Muscle of arm (tissue), 12 donors: Measurements from ENCODE around the gene ELAVL1. TPM values are rescaled to one million over a fixed set of nuclear protein-coding genes. Genes with fewer than 3 reads are reported as not detected.

Source experiments
- DNase-seq: peaks from one replicate; pipeline ENCODE4 v3.0.0-alpha.2; 2013
- polyA plus RNA-seq, 12 donors: library from polyadenylated mRNA; unstranded; fragments of 120-200 nt; gene quantifications; one replicate each; pipeline ENCODE4 v1.2.1, GENCODE V29; 2013; ENCODE audit not compliant: insufficient read length in 12 of 12

Gene ELAVL1
- polyA plus RNA-seq, 12 donors, result 35.9 to 67.7 (median 54.3) TPM; not detected in 1

DNA sequence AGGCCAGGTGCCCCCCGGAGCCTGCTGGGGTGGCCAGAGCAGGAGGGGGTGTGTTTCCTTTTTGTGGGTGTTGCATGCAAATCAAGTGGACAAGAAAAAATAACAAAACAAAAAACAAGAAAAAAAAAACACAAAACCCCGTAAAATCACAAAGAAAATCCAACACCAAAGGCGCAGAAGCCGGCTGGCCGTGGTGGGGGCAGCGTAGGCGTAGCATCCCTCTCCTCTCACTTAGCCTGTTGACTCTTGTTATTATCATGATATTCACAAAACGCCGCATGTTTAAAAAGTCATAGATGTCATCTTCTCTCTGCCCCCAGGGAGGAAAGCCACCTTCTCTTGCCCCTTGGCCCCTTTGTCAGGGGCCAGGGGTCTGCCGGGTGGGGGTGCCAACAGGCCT lies 91.8 kb downstream of the ELAVL1 start:
- DNase-seq, result no peak

DNA sequence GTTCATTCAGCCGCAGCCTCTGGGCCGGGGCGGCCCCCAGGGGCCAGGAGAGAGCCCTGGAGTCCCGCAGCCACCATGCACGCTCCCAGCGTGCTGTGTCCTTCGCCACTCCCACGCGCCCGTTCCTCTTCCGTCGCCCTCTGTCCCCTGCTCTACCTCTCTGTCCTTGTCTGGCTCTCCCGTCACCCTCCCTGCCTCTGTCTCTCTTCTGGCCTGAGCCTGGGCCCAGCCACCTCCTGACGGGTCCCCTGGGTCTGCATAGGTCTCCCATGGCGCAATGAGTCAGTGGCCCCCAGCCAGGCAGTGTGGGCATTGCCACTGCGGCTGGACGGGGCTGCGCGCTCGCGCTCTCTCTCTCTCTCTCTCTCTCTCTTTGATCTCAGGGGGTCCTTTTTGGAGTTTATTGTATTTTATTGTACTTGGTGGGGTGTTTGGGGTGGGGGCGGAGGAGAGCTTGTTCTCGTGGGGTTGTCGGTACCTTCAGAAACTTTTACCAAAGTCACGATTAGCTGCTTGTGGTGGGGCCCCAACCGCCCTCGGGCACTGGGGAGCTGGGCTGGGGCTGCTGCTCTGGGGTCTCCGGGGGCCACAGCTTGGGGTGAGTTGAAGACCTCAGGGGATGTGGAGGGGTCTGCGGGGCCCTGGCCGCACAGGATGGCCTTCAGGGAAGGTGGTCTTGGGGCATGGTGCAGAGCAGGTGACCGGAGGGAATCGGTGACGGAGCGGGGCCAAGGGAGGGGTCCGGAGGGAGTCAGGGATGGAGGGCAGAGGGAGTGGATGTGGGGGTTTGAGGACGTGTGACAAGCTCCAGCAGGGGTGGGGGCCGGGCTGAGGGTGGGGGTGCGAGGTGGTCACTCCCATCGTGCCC lies 92.5 kb downstream of the ELAVL1 start:
- DNase-seq, result no peak

DNA sequence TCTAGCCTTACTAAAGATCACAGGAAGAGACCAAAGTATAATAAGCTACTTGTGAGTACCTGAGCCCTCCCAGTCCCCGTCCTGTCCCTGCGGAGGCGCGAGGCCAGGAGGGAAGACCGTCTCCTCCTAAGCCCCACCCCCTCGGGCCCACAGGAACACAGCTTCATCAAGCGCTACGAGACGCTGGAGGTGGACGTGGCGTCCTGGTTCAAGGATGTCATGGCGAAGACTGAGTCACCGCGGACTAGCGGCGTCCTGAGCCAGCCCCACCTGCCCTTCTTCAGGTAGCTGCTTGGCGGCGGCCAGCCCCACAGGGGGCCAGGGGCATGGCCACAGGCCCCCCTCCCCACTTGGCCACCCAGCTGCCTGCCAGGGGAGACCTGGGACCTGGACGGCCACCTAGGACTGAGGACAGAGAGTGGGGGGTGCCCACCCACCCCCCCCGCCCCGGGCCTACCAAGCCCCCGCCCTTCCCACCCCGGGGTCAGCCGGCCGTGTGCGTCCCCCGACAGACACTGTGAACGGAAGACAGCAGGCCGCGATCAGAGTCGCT lies 93.2 kb downstream of the ELAVL1 start:
- no peak for DNase-seq

DNA sequence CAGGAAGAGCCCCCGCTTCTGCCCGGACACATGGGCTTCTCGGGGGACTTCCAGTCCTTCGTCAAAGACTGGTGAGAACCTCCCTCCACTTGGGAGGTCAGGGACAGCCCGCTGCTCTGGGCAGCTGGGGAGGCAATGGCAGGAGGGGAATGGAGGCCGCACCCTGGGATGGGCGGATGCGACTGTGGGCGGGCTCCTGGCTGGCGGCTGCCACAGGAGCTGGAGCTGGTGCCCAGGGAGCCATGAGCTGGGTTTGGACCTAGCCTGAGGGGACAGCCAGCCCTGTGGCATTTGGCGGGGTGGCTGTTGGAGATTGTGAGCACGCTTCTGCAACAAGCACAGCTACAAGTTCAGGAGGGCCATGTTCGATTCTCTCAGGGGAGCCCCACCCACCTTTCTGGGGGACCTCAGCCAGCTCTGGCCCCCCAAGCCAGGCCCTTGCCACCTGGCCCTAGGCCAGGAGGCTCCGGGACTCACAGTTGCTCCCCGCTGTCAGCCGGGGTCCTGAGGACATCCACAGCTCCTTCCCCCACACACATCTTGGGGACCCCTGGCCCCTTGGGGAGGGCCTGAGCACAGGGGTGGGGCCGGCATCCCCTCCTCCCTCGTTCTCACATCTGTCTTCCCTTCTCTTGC lies 93.8 kb downstream of the ELAVL1 start:
- DNase-seq, result no peak

DNA sequence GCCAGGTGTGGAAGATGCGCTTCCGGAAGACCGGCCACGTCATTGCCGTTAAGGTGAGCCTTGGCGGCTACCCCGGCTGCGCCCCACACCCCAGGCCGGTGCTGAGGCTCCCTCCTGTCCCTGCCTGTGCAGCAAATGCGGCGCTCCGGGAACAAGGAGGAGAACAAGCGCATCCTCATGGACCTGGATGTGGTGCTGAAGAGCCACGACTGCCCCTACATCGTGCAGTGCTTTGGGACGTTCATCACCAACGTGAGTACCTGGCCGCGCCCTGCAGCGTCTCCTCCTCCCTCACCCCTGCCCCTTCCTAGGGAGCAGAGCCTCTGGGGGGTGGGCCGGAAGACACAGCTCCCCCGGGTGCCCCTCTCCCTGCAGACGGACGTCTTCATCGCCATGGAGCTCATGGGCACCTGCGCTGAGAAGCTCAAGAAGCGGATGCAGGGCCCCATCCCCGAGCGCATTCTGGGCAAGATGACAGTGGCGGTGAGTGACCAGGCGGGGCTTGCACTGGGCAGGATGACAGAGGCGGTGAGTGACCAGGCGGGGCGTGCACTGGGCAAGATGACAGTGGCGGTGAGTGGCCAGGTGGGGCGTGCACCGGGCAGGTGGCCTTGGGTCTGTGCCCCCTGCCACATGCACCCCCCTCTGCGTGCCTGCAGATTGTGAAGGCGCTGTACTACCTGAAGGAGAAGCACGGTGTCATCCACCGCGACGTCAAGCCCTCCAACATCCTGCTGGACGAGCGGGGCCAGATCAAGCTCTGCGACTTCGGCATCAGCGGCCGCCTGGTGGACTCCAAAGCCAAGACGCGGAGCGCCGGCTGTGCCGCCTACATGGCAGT lies 94.9 kb downstream of the ELAVL1 start:
- no peak for DNase-seq

GRCh38 chr19:7909471-7910067 lies 95.9 kb downstream of the ELAVL1 start:
- no peak for DNase-seq

- no peak for DNase-seq
These were observed 96.5 kb downstream of the ELAVL1 start for GRCh38 chr19:7908742-7909461.

Other genes starting within 250 kb of the ELAVL1 start
- gene CLEC4M, start 242.4 kb downstream of the ELAVL1 start, polyA plus RNA-seq, result 1 to 10 TPM in 1 of 12 donors, under 1 TPM in 3, not detected in 8; 0.13 to 1.1 (median 0.40) TPM
- gene EVI5L, start 175.4 kb downstream of the ELAVL1 start, polyA plus RNA-seq, result 10 to 100 TPM in 11 of 12 donors, not detected in 1; 10.6 to 15.6 (median 12.4) TPM
- gene PRR36, start 131.3 kb downstream of the ELAVL1 start, polyA plus RNA-seq, result 1 to 10 TPM in 2 of 12 donors, under 1 TPM in 9, not detected in 1; 0.16 to 2.9 (median 0.22) TPM
- 1 to 10 TPM in 1 of 12 donors, under 1 TPM in 6, not detected in 5; 0.12 to 1.2 (median 0.41) TPM for gene LRRC8E, start 117.1 kb downstream of the ELAVL1 start, polyA plus RNA-seq
- 10 to 100 TPM in 11 of 12 donors, not detected in 1; 16.3 to 37.0 (median 18.9) TPM for gene MAP2K7, start 101.8 kb downstream of the ELAVL1 start, polyA plus RNA-seq
- under 1 TPM in 5 of 12 donors, not detected in 7; 0.21 to 0.60 (median 0.41) TPM for gene TGFBR3L, start 90.8 kb downstream of the ELAVL1 start, polyA plus RNA-seq
- gene SNAPC2, start 85.3 kb downstream of the ELAVL1 start, polyA plus RNA-seq, result 10 to 100 TPM in 11 of 12 donors, not detected in 1; 10.9 to 20.3 (median 14.8) TPM
- 10 to 100 TPM in 1 of 12 donors, 1 to 10 TPM in 8, under 1 TPM in 2, not detected in 1; 0.86 to 14.9 (median 1.9) TPM for gene CTXN1, start 79.5 kb downstream of the ELAVL1 start, polyA plus RNA-seq
- gene TIMM44, start 62.0 kb downstream of the ELAVL1 start, polyA plus RNA-seq, result 10 to 100 TPM in 11 of 12 donors, not detected in 1; 33.8 to 49.3 (median 42.3) TPM
- gene CCL25, start 47.1 kb upstream of the ELAVL1 start, polyA plus RNA-seq, result under 1 TPM in 5 of 12 donors, not detected in 7; 0.17 to 0.45 (median 0.28) TPM
- 10 to 100 TPM in 6 of 12 donors, 1 to 10 TPM in 5, not detected in 1; 5.6 to 41.5 (median 11.5) TPM for gene FBN3, start 144.0 kb upstream of the ELAVL1 start, polyA plus RNA-seq
- 10 to 100 TPM in 10 of 12 donors, 1 to 10 TPM in 1, not detected in 1; 9.9 to 43.6 (median 15.5) TPM for gene CERS4, start 203.7 kb upstream of the ELAVL1 start, polyA plus RNA-seq